Tibial nerve (tissue), 4 donors: ENCODE results near the gene XPC. TPM values are rescaled to one million over a fixed set of nuclear protein-coding genes. Genes with fewer than 3 reads are reported as not detected.

Experiments
- DNase-seq, 2 donors: peaks; one replicate each; pipeline ENCODE4 v3.0.0-alpha.2; 2019; ENCODE audit warnings: low spot score in 2 of 2
- H3K27ac ChIP-seq, 4 donors: fragments of 200-600 bp; sonication (generic) in 3 of 4; one replicate each; pipeline ENCODE4 v1.5.1; 2017 to 2019; ENCODE audit warnings: mild to moderate bottlenecking in 1 of 4
- H3K27me3 ChIP-seq, 2 donors: fragments of 200-600 bp; sonication (generic) in 1 of 2; one replicate each; pipeline versions ENCODE4 v1.5.1 to v1.6.0; 2017 to 2019
- H3K36me3 ChIP-seq, 3 donors: fragments of 200-600 bp; sonication (generic); one replicate each; pipeline ENCODE4 v1.5.1; 2018 to 2019
- H3K4me1 ChIP-seq, 4 donors: fragments of 200-600 bp; sonication (generic) in 3 of 4; one replicate each; pipeline ENCODE4 v1.5.1; 2017 to 2019
- H3K4me3 ChIP-seq, 4 donors: fragments of 200-600 bp; sonication (generic) in 3 of 4; one replicate each; pipeline ENCODE4 v1.5.1; 2017 to 2019; ENCODE audit warnings: mild to moderate bottlenecking in 1 of 4, moderate library complexity in 1 of 4
- H3K9me3 ChIP-seq, 4 donors: fragments of 200-600 bp; sonication (generic) in 3 of 4; one replicate each; pipeline ENCODE4 v1.5.1; 2017 to 2019
- CTCF ChIP-seq, 5 experiments: fragments of 200-600 bp in 3 of 5; fragments of 450-650 bp in 2 of 5; sonication (generic) in 3 of 5; IDR thresholded peaks; one replicate each; pipeline ENCODE4 v1.5.1; 2016 to 2019; ENCODE audit warnings: antibody characterized with exemption in 5 of 5, mild to moderate bottlenecking in 3 of 5, moderate library complexity in 2 of 5
- EP300 ChIP-seq, 2 donors: sonication (generic); formaldehyde crosslinking; IDR thresholded peaks; one replicate each; pipeline ENCODE4 v1.6.1; 2017; ENCODE audit warnings: antibody characterized with exemption in 2 of 2, mild to moderate bottlenecking in 1 of 2
- POLR2A ChIP-seq, 2 donors: fragments of 450-650 bp; IDR thresholded peaks; one replicate each; pipeline ENCODE4 v1.6.1; 2017; ENCODE audit warnings: antibody characterized with exemption in 2 of 2, mild to moderate bottlenecking in 2 of 2, moderate library complexity in 2 of 2
- WGBS, 2 donors: methylation state at CpG; one replicate each; pipeline ENCODE4 v1.1.5; 2018; 5-methylcytosine and 5-hydroxymethylcytosine counted together
- total RNA-seq, 4 donors: library from RNA; depleted of rRNA; stranded (reverse); fragments of >200 nt; gene quantifications; one replicate each; pipeline ENCODE4 v1.1.0, GENCODE V29; 2016

The XPC gene
- total RNA-seq, 4 donors from 2014 or later, result 47.7 to 77.1 (median 61.3) TPM

- Histone ChIP-seq H3K4me1 (peaks cover 0 to 12% (median 0%) of the 10 kb centered on the region in 4 donors), H3K4me3 (no peak overlapping the region), H3K27me3 (no peaks in the 10 kb centered on the region), H3K36me3 (peaks cover 0 to 92% (median 12%) of the 10 kb centered on the region in 3 donors), H3K9me3 (no peaks in the 10 kb centered on the region), H3K27ac (no peak overlapping the region)
- TF ChIP-seq CTCF (IDR thresholded peaks at IDR 0.05), result no peak
- TF ChIP-seq POLR2A (IDR thresholded peaks at IDR 0.05), result no peak
- TF ChIP-seq EP300 (IDR thresholded peaks at IDR 0.05), result no peak
- WGBS, 2 donors, result 78 to 87% methylated on average over 12 of the region's 12 CpGs
- no peak for DNase-seq
Measured at GRCh38 chr3:14151471-14152083, 26.8 kb downstream of the XPC start.

DNA sequence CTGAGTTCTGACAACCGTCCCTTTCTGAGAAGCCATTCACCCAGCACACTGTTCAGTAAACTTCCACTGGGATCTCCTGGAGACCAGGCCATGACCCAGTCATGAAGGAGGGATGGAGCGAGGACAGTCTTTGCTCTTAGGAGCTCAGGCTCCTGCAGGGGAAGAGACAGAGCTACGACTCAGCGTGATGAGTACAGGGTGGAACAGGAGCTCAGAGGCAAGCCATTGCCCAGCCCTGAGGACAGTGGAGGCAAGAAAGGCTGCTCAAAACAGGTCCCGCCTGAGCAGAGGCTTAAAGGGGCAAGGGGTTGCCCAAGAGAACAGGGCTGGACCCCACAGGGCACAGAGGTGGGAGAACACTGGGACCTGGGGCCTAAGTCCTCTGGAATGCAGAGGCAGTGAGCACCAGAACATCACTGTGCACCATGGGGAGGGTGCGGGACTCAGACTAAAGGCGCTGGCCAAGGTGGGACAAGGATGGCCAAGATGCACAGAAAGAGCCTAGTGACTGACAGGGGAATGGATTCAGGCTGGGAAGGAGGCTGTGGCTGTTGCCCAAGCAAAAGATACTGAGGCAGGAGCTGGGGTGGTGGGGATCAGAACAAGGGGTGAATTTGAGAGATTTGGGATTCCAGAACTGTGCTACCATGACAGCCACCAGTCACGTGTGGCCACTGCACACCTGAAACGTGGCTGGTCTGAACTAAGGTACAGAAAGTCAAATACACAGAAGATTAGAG lies 27.7 kb downstream of the XPC start:
- H3K36me3 ChIP-seq, result peaks cover 0 to 94% (median 15%) of the 10 kb centered on the region in 3 donors
- no peak overlapping the region for H3K27ac ChIP-seq
- DNase-seq, result no peak
- H3K27me3 ChIP-seq, result no peaks in the 10 kb centered on the region
- TF ChIP-seq EP300 (IDR thresholded peaks at IDR 0.05), result no peak
- no peak for TF ChIP-seq CTCF (IDR thresholded peaks at IDR 0.05)
- no peak for TF ChIP-seq POLR2A (IDR thresholded peaks at IDR 0.05)
- H3K4me3 ChIP-seq, result no peak overlapping the region
- peaks cover 0 to 19% (median 2%) of the 10 kb centered on the region in 4 donors for H3K4me1 ChIP-seq
- no peaks in the 10 kb centered on the region for H3K9me3 ChIP-seq
- 92% methylated on average over 9 of the region's 9 CpGs for WGBS, 2 donors

- H3K9me3 ChIP-seq, result no peaks in the 10 kb centered on the region
- DNase-seq, result no peak
- TF ChIP-seq EP300 (IDR thresholded peaks at IDR 0.05) (no peak), POLR2A (IDR thresholded peaks at IDR 0.05) (no peak), CTCF (IDR thresholded peaks at IDR 0.05) (no peak)
- peaks cover 0 to 95% (median 17%) of the 10 kb centered on the region in 3 donors for H3K36me3 ChIP-seq
- peaks cover 0 to 24% (median 8%) of the 10 kb centered on the region in 4 donors for H3K4me1 ChIP-seq
- no peak overlapping the region for H3K27ac ChIP-seq
- 95 to 96% methylated on average over 9 of the region's 9 CpGs for WGBS, 2 donors
- H3K4me3 ChIP-seq, result no peak overlapping the region
- H3K27me3 ChIP-seq, result no peaks in the 10 kb centered on the region
Measured at GRCh38 chr3:14150078-14150477, 28.3 kb downstream of the XPC start.

- WGBS, 2 donors, result 84 to 86% methylated on average over 27 to 28 of the region's 28 CpGs
Measured at GRCh38 chr3:14148041-14148985, 30.1 kb downstream of the XPC start.

More at GRCh38 chr3:14148041-14148985, 30.1 kb downstream of the XPC start:
- no peak for TF ChIP-seq EP300 (IDR thresholded peaks at IDR 0.05)
- TF ChIP-seq CTCF (IDR thresholded peaks at IDR 0.05), result no peak
- no peak for TF ChIP-seq POLR2A (IDR thresholded peaks at IDR 0.05)
- Histone ChIP-seq H3K9me3 (no peaks in the 10 kb centered on the region), H3K27me3 (no peaks in the 10 kb centered on the region), H3K36me3 (peaks cover 0 to 77% (median 12%) of the 10 kb centered on the region in 3 donors), H3K4me1 (peaks cover 0 to 38% (median 23%) of the 10 kb centered on the region in 4 donors), H3K4me3 (no peak overlapping the region), H3K27ac (peak overlapping the region in 1 of 4 donors; percentile 42)
- DNase-seq, result no peak
